Activated CD8-positive, alpha-beta T cell treated with anti-CD3 and anti-CD28 coated beads for 36 hours (primary cell): ENCODE data around the gene TBC1D2B. TPM values are rescaled to one million over a fixed set of nuclear protein-coding genes. Genes with fewer than 3 reads are reported as not detected.

Experiments
- ATAC-seq: fragments of 200-7000 bp; cut with Tn5 transposase; one replicate; pipeline ENCODE4 v1.10.0; 2021; ENCODE audit warnings: mild to moderate bottlenecking, moderate library complexity
- CTCF ChIA-PET: fragments of 350-600 bp; sonication (Branson Sonifier 250); formaldehyde crosslinking; loops from one replicate; lab custom pipeline; 2021; ENCODE audit warnings: antibody characterized with exemption; lab: Charles Lee
- POLR2A ChIA-PET: fragments of 350-600 bp; sonication (Branson Sonifier 250); formaldehyde crosslinking; loops from one replicate; lab custom pipeline; 2021; ENCODE audit warnings: antibody characterized with exemption; lab: Charles Lee
- DNase-seq: peaks from one replicate; pipeline ENCODE4 v3.0.0-alpha.2; 2020
- H3K27ac Mint-ChIP-seq: one replicate; pipeline ENCODE4 v1.8.0; 2021; ENCODE audit warnings: mild to moderate bottlenecking, mixed read lengths
- H3K27me3 Mint-ChIP-seq: one replicate; pipeline ENCODE4 v1.8.0; 2021; ENCODE audit warnings: mixed read lengths
- H3K36me3 Mint-ChIP-seq: one replicate; pipeline ENCODE4 v1.8.0; 2021; ENCODE audit warnings: low read depth, mixed read lengths
- H3K4me1 Mint-ChIP-seq: one replicate; pipeline ENCODE4 v1.8.0; 2021; ENCODE audit warnings: low read depth, mixed read lengths
- H3K4me3 Mint-ChIP-seq: one replicate; pipeline ENCODE4 v1.8.0; 2021; ENCODE audit warnings: mild to moderate bottlenecking, moderate library complexity, mixed read lengths
- H3K9me3 Mint-ChIP-seq: one replicate; pipeline ENCODE4 v1.8.0; 2021; ENCODE audit warnings: mixed read lengths
- CTCF ChIP-seq: fragments of 200-600 bp; IDR thresholded peaks from one replicate; pipeline ENCODE4 v1.8.0; 2022; ENCODE audit warnings: antibody characterized with exemption, mild to moderate bottlenecking
- intact Hi-C: fragments of 100-400 bp; cut with micrococcal nuclease; formaldehyde crosslinking; loops from one replicate; pipeline ENCODE4 v1.10.0; 2022
- total RNA-seq, 2 experiments: library from RNA; stranded (reverse); gene quantifications; one replicate each; pipeline ENCODE4 v1.2.3, GENCODE V29; 2021

The TBC1D2B gene
- total RNA-seq, 2 experiments from 2014 or later: 62.9 to 65.7 TPM

GRCh38 chr15:78056714-78057269 lies 20.7 kb downstream of the TBC1D2B start:
- Mint-ChIP-seq H3K4me3 (no peak overlapping the region), H3K4me1 (peaks cover 85% of the 10 kb centered on the region), H3K9me3 (no peaks in the 10 kb centered on the region), H3K36me3 (peaks cover 19% of the 10 kb centered on the region), H3K27ac (peak overlapping the region; percentile 83), H3K27me3 (no peaks in the 10 kb centered on the region)
- ChIA-PET POLR2A (interaction anchor here (0.7 to 1.5 kb wide), 2 partner anchors 19 to 22 kb away, joined by 3 to 5 read pairs; no protein-coding TSS in a partner anchor), CTCF (interaction anchor here (1.6 to 3.0 kb wide), 2 partner anchors 12 to 52 kb away, joined by 4 to 14 read pairs; no protein-coding TSS in a partner anchor)
- TF ChIP-seq CTCF: no peak
- intact Hi-C loops: loop anchor here (2.0 kb wide), 1 partner anchor 20 kb away; the partner anchor contains the start of gene TBC1D2B
- ATAC-seq (peak; percentile 45), DNase-seq (no peak)

GRCh38 chr15:78055919-78056713 lies 21.4 kb downstream of the TBC1D2B start:
- H3K9me3 Mint-ChIP-seq: no peaks in the 10 kb centered on the region
- H3K4me1 Mint-ChIP-seq: peaks cover 90% of the 10 kb centered on the region
- H3K27me3 Mint-ChIP-seq: no peaks in the 10 kb centered on the region
- ChIA-PET POLR2A (interaction anchor here (0.7 to 1.6 kb wide), 6 partner anchors 9 to 21 kb away, joined by 3 to 6 read pairs (median 4); no protein-coding TSS in a partner anchor), CTCF (interaction anchor here (1.6 to 3.0 kb wide), 2 partner anchors 13 to 52 kb away, joined by 4 to 14 read pairs; no protein-coding TSS in a partner anchor)
- peaks cover 19% of the 10 kb centered on the region for H3K36me3 Mint-ChIP-seq
- H3K4me3 Mint-ChIP-seq: no peak overlapping the region
- DNase-seq: no peak
- no peak for TF ChIP-seq CTCF
- intact Hi-C loops: loop anchor here (2.0 kb wide), 1 partner anchor 21 kb away; the partner anchor contains the start of gene TBC1D2B
- peak; percentile 38 for ATAC-seq
- peak overlapping the region; percentile 83 for H3K27ac Mint-ChIP-seq

GRCh38 chr15:78054966-78055365 lies 22.5 kb downstream of the TBC1D2B start:
- Mint-ChIP-seq H3K9me3 (no peaks in the 10 kb centered on the region), H3K27me3 (no peaks in the 10 kb centered on the region), H3K4me1 (peaks cover 95% of the 10 kb centered on the region), H3K27ac (peak overlapping the region; percentile 83), H3K36me3 (peaks cover 21% of the 10 kb centered on the region), H3K4me3 (no peak overlapping the region)
- DNase-seq (no peak), ATAC-seq (no peak)
- CTCF ChIA-PET: interaction anchor here (1.1 to 8.3 kb wide), 3 partner anchors 14 to 20 kb away, joined by 3 to 83 read pairs (median 14); no protein-coding TSS in a partner anchor
- TF ChIP-seq CTCF: no peak
- intact Hi-C loops: no loop called here
- POLR2A ChIA-PET: interaction anchor here (0.9 to 1.6 kb wide), 3 partner anchors 10 to 20 kb away, joined by 3 to 6 read pairs (median 4); no protein-coding TSS in a partner anchor

GRCh38 chr15:78054518-78054917 lies 23.0 kb downstream of the TBC1D2B start:
- no peak overlapping the region for H3K27ac Mint-ChIP-seq
- H3K4me3 Mint-ChIP-seq: no peak overlapping the region
- no peak for DNase-seq
- ChIA-PET CTCF (interaction anchor here (1.1 to 8.3 kb wide), 2 partner anchors 15 to 19 kb away, joined by 3 to 83 read pairs; no protein-coding TSS in a partner anchor), POLR2A (interaction anchor here (1.3 to 1.6 kb wide), 2 partner anchors 11 to 20 kb away, joined by 5 to 6 read pairs; no protein-coding TSS in a partner anchor)
- no peaks in the 10 kb centered on the region for H3K9me3 Mint-ChIP-seq
- no peak for ATAC-seq
- TF ChIP-seq CTCF: no peak
- peaks cover 95% of the 10 kb centered on the region for H3K4me1 Mint-ChIP-seq
- no peaks in the 10 kb centered on the region for H3K27me3 Mint-ChIP-seq
- intact Hi-C loops: no loop called here
- peaks cover 23% of the 10 kb centered on the region for H3K36me3 Mint-ChIP-seq
